ENCODE measurements around the gene GNPDA1.

Gene GNPDA1

GRCh38 chr5:141957367-141957996 is 55.3 kb downstream of the GNPDA1 start:
- no peak for DNase-seq (ENCODE audit: low spot score)

GRCh38 chr5:141954194-141954593 is 58.6 kb downstream of the GNPDA1 start:
- no peak for DNase-seq (ENCODE audit: low spot score)

- no peak for DNase-seq (ENCODE audit: low spot score)
These were observed 60.8 kb downstream of the GNPDA1 start for GRCh38 chr5:141952020-141952419.

GRCh38 chr5:141951332-141951781 is 61.5 kb downstream of the GNPDA1 start:
- no peak for DNase-seq (ENCODE audit: low spot score)

Data from kidney capillary endothelial cell (primary cell).